ENCODE results near the gene LHB. TPM values are rescaled to one million over a fixed set of nuclear protein-coding genes. Genes with fewer than 3 reads are reported as not detected.
A peak's percentile ranks its signal among the peaks of the same experiment; 100 is the strongest.
"Not testable (repeated sequence)": the region's sequence is repeated elsewhere in the genome, so short reads cannot be mapped to it uniquely, and the experiment has no call there.

The LHB gene
- total and polyA plus RNA-seq, 2 donors (not counting 1 experiment from before 2014, with no cell fraction given): 1.1 to 4.7 TPM

DNA sequence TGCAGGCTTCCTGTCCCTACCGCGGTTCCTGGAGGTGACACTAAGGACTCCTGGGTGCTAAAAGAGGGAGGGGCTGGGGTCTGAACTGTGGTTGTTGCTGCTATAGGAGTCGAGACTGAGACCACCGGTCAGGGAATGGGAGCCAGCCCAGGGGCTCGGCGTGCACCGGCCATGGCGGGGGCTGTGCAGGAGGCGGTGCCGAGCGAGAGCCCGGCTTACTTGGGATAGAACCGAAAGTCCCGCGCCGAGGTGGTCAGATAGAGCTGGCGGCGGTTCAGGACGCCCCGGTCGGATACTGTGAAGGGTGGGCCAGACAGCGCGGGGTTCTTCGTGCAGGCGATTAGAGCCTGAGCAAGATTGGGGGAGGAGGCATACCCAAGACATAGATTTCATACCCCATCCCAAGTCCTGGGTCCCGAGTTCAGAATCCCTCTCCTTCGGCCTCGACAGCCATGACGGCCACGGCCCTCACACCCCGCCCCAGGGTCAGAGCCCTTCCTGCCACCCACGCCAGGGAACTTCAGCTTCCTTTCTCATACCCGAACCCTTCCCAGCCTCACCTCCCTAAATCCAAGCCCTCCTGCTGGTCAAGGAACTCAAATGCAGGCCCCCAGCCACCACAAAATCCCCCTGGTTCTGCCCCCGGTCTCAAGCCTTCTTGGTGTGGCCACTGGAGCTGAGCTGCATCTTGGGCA is 40.2 kb upstream of the LHB start:
- peak overlapping the region; percentile 93 for H2AFZ ChIP-seq (ENCODE audit: insufficient read depth, low read depth, low read length, poor library complexity, severe bottlenecking)
- H3K9ac ChIP-seq (ENCODE audit: low read length): peak overlapping the region; percentile 69
- H3K27ac Mint-ChIP-seq; H3K27ac ChIP-seq (ENCODE audit: low read length in 2 of 2); ATAC-seq (ENCODE audit: low read depth); H3K79me2 ChIP-seq (ENCODE audit: control insufficient read depth, insufficient read depth, low read length); H4K20me1 ChIP-seq (ENCODE audit: control insufficient read depth, insufficient read depth, low read length, poor library complexity, severe bottlenecking); intact Hi-C loops (cut with micrococcal nuclease); H3K9me3 Mint-ChIP-seq (ENCODE audit: insufficient read depth); H3K36me3 ChIP-seq (replicated peaks in 1 of 2; ENCODE audit: control extremely low read depth in 1 of 2, control insufficient read depth in 1 of 2, extremely low read depth in 1 of 2, insufficient read depth in 2 of 2, low read length in 1 of 2): not testable (repeated sequence)
- peak; percentile 46 for DNase-seq
- H3K4me2 ChIP-seq (replicated peaks; ENCODE audit: low read depth, low read length, poor library complexity, severe bottlenecking): peak overlapping the region; percentile 98
- 6% methylated on average over 33 of the region's 34 CpGs for WGBS (ENCODE audit: insufficient coverage)
- ChIA-PET CTCF (interaction anchor here (0.7 to 1.5 kb wide), 6 partner anchors 40 to 142 kb away, joined by 3 to 5 read pairs (median 4); partner anchors contain the start of genes GYS1 and RUVBL2), POLR2A (interaction anchor here (0.5 kb wide), 1 partner anchor 1463 kb away, joined by 6 read pairs; no protein-coding TSS in a partner anchor)
- H3K27me3 ChIP-seq (replicated peaks in 1 of 4; ENCODE audit: control extremely low read depth in 1 of 4, control insufficient read depth in 3 of 4, insufficient read depth in 4 of 4, low read length in 3 of 4): peaks cover 0 to 57% (median 23%) of the 10 kb centered on the region in 4 experiments
- peak overlapping the region in 4 of 5 experiments; percentile 51 to 77 (median 56) for H3K4me3 ChIP-seq (ENCODE audit: control extremely low read depth in 1 of 5, extremely low read depth in 1 of 5, insufficient read depth in 1 of 5, low read depth in 2 of 5, low read length in 4 of 5)
- H3K4me1 ChIP-seq (ENCODE audit: control insufficient read depth in 2 of 2, insufficient read depth in 2 of 2, low read length in 2 of 2): peaks cover 17 to 28% of the 10 kb centered on the region in 2 donors
- peaks cover 28% of the 10 kb centered on the region for H3K27me3 Mint-ChIP-seq
- peak overlapping the region; percentile 90 for H3K4me3 Mint-ChIP-seq
- peaks cover 0 to 27% (median 0%) of the 10 kb centered on the region in 3 donors for H3K9me3 ChIP-seq (ENCODE audit: control extremely low read depth in 1 of 3, control insufficient read depth in 2 of 3, insufficient read depth in 1 of 3, low read length in 2 of 3)
- H3K4me1 Mint-ChIP-seq: peaks cover 22% of the 10 kb centered on the region

GRCh38 chr19:49056101-49056901 is 39.4 kb upstream of the LHB start:
- Histone ChIP-seq H3K4me1 (ENCODE audit: control insufficient read depth in 2 of 2, insufficient read depth in 2 of 2, low read length in 2 of 2) (peaks cover 17 to 28% of the 10 kb centered on the region in 2 donors), H3K9ac (ENCODE audit: low read length) (peak overlapping the region; percentile 69), H3K79me2 (ENCODE audit: control insufficient read depth, insufficient read depth, low read length) (no peaks in the 10 kb centered on the region), H3K36me3 (replicated peaks in 1 of 2; ENCODE audit: control extremely low read depth in 1 of 2, control insufficient read depth in 1 of 2, extremely low read depth in 1 of 2, insufficient read depth in 2 of 2, low read length in 1 of 2) (no peaks in the 10 kb centered on the region), H3K4me2 (replicated peaks; ENCODE audit: low read depth, low read length, poor library complexity, severe bottlenecking) (peak overlapping the region; percentile 98), H3K27ac (ENCODE audit: low read length in 2 of 2) (no peak overlapping the region), H3K4me3 (ENCODE audit: control extremely low read depth in 1 of 5, extremely low read depth in 1 of 5, insufficient read depth in 1 of 5, low read depth in 2 of 5, low read length in 4 of 5) (peak overlapping the region in 4 of 5 experiments; percentile 51 to 77 (median 56)), H3K27me3 (replicated peaks in 1 of 4; ENCODE audit: control extremely low read depth in 1 of 4, control insufficient read depth in 3 of 4, insufficient read depth in 4 of 4, low read length in 3 of 4) (peaks cover 0 to 49% (median 20%) of the 10 kb centered on the region in 4 experiments), H4K20me1 (ENCODE audit: control insufficient read depth, insufficient read depth, low read length, poor library complexity, severe bottlenecking) (no peaks in the 10 kb centered on the region), H2AFZ (ENCODE audit: insufficient read depth, low read depth, low read length, poor library complexity, severe bottlenecking) (peak overlapping the region; percentile 93), H3K9me3 (ENCODE audit: control extremely low read depth in 1 of 3, control insufficient read depth in 2 of 3, insufficient read depth in 1 of 3, low read length in 2 of 3) (peaks cover 0 to 23% (median 0%) of the 10 kb centered on the region in 3 donors)
- ATAC-seq (ENCODE audit: low read depth) (peak; percentile 84), DNase-seq (peak; percentile 74)
- POLR2A ChIA-PET: interaction anchor here (0.5 kb wide), 1 partner anchor 84 kb away, joined by 18 read pairs; no protein-coding TSS in a partner anchor
- intact Hi-C loops (cut with micrococcal nuclease): no loop called here
- Mint-ChIP-seq H3K27me3 (peaks cover 28% of the 10 kb centered on the region), H3K9me3 (ENCODE audit: insufficient read depth) (no peaks in the 10 kb centered on the region), H3K4me1 (peaks cover 22% of the 10 kb centered on the region), H3K27ac (no peak overlapping the region), H3K4me3 (peak overlapping the region; percentile 90)
- TF ChIP-seq, protein P1, sequence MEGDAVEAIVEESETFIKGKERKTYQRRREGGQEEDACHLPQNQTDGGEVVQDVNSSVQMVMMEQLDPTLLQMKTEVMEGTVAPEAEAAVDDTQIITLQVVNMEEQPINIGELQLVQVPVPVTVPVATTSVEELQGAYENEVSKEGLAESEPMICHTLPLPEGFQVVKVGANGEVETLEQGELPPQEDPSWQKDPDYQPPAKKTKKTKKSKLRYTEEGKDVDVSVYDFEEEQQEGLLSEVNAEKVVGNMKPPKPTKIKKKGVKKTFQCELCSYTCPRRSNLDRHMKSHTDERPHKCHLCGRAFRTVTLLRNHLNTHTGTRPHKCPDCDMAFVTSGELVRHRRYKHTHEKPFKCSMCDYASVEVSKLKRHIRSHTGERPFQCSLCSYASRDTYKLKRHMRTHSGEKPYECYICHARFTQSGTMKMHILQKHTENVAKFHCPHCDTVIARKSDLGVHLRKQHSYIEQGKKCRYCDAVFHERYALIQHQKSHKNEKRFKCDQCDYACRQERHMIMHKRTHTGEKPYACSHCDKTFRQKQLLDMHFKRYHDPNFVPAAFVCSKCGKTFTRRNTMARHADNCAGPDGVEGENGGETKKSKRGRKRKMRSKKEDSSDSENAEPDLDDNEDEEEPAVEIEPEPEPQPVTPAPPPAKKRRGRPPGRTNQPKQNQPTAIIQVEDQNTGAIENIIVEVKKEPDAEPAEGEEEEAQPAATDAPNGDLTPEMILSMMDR (IDR thresholded peaks at IDR 0.05): peak; percentile 46
- TF ChIP-seq EZH2 (IDR thresholded peaks at IDR 0.05; ENCODE audit: borderline replicate concordance, insufficient read depth, low read depth, low read length, poor library complexity, severe bottlenecking): no peak
- CTCF ChIA-PET: interaction anchor here (0.6 to 1.5 kb wide), 6 partner anchors 13 to 143 kb away, joined by 3 to 5 read pairs (median 4); partner anchors contain the start of genes GYS1 and RUVBL2
- WGBS (ENCODE audit: insufficient coverage): 1% methylated on average over 63 of the region's 63 CpGs

GRCh38 chr19:49050376-49051033 is 33.6 kb upstream of the LHB start:
- DNase-seq; H3K4me3 ChIP-seq (ENCODE audit: control extremely low read depth in 1 of 5, extremely low read depth in 1 of 5, insufficient read depth in 1 of 5, low read depth in 2 of 5, low read length in 4 of 5); ATAC-seq (ENCODE audit: low read depth); H3K4me2 ChIP-seq (replicated peaks; ENCODE audit: low read depth, low read length, poor library complexity, severe bottlenecking); CTCF ChIA-PET; H3K4me1 Mint-ChIP-seq; H3K9me3 Mint-ChIP-seq (ENCODE audit: insufficient read depth); H3K79me2 ChIP-seq (ENCODE audit: control insufficient read depth, insufficient read depth, low read length); H3K9ac ChIP-seq (ENCODE audit: low read length); intact Hi-C loops (cut with micrococcal nuclease); H4K20me1 ChIP-seq (ENCODE audit: control insufficient read depth, insufficient read depth, low read length, poor library complexity, severe bottlenecking); H3K27me3 ChIP-seq (replicated peaks in 1 of 4; ENCODE audit: control extremely low read depth in 1 of 4, control insufficient read depth in 3 of 4, insufficient read depth in 4 of 4, low read length in 3 of 4); POLR2A ChIA-PET; H3K27ac ChIP-seq (ENCODE audit: low read length in 2 of 2); H3K9me3 ChIP-seq (ENCODE audit: control extremely low read depth in 1 of 3, control insufficient read depth in 2 of 3, insufficient read depth in 1 of 3, low read length in 2 of 3); H3K4me1 ChIP-seq (ENCODE audit: control insufficient read depth in 2 of 2, insufficient read depth in 2 of 2, low read length in 2 of 2); H3K27me3 Mint-ChIP-seq; H3K36me3 ChIP-seq (replicated peaks in 1 of 2; ENCODE audit: control extremely low read depth in 1 of 2, control insufficient read depth in 1 of 2, extremely low read depth in 1 of 2, insufficient read depth in 2 of 2, low read length in 1 of 2); H3K27ac Mint-ChIP-seq; H3K4me3 Mint-ChIP-seq; H2AFZ ChIP-seq (ENCODE audit: insufficient read depth, low read depth, low read length, poor library complexity, severe bottlenecking): not testable (repeated sequence)
- WGBS (ENCODE audit: insufficient coverage): 90% methylated on average over 22 of the region's 24 CpGs

Measured in B cell (primary cell).